Superior temporal gyrus (tissue), 1 donor: ENCODE data around the gene CCDC127.
A peak's percentile ranks its signal among the peaks of the same experiment; 100 is the strongest.

ENCODE experiments used
- DNase-seq: peaks from one replicate; pipeline ENCODE4 v3.0.0-alpha.2; 2016; ENCODE audit errors: extremely low spot score

Gene CCDC127

DNA sequence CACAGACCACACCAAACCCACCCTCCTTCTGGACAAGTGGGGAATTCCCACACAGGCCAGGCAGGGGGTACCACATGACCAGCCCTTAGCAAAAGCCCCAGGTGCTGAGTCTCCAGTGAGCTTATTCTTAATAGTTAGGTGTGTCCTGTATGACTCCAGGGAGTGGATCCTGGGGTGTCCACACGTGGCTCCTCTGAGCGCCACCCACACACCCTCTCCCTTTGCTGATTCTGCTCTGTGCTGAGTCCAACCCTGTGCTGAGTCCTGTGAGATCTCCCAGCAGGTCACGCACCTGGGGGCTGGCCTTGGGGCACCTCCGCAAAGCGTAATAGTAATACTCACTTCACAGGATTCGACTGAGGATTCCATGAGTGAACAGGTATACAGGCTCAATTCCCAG is 14.0 kb downstream of the CCDC127 start:
- DNase-seq = no peak

GRCh38 chr5:203246-203930 is 14.6 kb downstream of the CCDC127 start:
- no peak for DNase-seq

DNA sequence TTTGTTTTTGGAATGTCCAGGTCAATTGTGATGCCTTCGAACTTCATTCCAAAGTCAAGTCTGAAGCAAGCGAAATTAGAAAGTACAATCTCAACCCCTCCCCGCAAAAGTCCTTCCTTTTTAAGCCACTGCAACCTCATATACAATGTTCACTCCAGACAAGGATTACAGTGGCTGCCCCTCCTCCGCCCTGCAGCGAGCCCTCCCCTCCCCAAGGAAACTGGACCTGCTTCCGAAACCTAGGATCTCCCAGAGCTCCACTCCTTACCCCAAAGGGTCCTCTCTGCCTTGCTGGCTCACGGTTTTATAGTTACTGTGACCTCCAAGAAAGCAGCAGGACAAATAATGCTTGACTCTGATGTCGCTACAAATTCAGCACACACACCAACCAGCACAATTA is 16.3 kb downstream of the CCDC127 start:
- no peak for DNase-seq

GRCh38 chr5:200985-201384 is 17.0 kb downstream of the CCDC127 start:
- no peak for DNase-seq

DNA sequence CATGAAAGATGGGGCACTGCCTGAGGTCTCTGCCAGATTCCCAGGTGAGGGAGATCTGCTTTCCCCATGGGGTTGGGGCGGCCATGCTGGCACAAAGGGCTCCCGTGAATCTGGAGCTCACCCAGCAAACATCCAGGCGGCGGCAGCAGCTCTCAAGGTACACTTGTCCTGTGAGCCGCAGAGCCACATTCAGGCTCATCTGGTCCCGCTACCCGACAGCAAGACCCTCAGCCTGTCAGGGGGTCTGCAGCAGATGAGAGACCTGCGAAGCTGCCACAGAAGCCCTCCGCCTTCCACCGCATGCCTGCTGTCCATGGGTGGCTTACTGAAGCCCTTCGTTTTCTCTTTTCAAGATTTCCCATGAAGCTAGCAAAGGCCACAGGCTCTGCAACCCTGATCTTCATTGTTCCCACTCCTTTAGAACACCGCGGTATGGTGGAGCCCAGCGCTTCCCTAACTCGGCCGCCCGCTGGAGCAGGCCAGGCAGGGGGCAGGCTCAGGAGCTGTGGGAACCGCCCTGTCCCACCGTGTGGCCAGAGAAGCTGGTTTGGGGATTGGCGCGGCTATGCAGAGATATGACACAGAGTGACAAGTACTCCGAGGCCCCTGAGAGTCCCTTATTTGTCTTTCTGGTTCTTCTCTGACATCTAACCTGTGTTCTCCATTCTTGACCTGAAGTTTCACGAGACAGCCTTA is 17.9 kb downstream of the CCDC127 start:
- DNase-seq = no peak

GRCh38 chr5:199197-199949 is 18.6 kb downstream of the CCDC127 start:
- DNase-seq = no peak

- no peak for DNase-seq
Observed at GRCh38 chr5:198516-199196, 19.3 kb downstream of the CCDC127 start.

- DNase-seq = no peak
Observed at GRCh38 chr5:197892-198489, 20.0 kb downstream of the CCDC127 start.

DNA sequence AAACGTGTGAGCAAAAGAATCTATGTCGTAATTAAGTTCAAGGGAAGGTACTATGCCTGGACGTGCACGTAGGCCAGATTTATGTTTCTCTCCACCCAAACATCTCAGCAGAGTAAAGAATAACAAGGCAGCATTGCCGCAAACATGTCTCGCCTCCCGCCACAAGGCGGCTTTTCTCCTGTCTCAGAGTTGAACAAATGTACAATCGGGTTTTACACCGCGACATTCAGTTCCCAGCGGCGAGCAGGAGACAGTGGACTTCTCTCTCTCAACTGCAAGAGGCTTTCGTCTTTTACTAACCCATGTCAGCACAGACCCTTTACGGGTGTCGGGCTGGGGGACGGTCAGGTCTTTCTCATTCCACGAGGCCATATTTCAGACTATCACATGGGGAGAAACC is 20.9 kb downstream of the CCDC127 start:
- DNase-seq = peak; percentile 31

GRCh38 chr5:196350-196749 is 21.6 kb downstream of the CCDC127 start:
- no peak for DNase-seq

GRCh38 chr5:195401-196160 is 22.4 kb downstream of the CCDC127 start:
- no peak for DNase-seq

- no peak for DNase-seq
Observed at GRCh38 chr5:194603-195209, 23.2 kb downstream of the CCDC127 start.

DNA sequence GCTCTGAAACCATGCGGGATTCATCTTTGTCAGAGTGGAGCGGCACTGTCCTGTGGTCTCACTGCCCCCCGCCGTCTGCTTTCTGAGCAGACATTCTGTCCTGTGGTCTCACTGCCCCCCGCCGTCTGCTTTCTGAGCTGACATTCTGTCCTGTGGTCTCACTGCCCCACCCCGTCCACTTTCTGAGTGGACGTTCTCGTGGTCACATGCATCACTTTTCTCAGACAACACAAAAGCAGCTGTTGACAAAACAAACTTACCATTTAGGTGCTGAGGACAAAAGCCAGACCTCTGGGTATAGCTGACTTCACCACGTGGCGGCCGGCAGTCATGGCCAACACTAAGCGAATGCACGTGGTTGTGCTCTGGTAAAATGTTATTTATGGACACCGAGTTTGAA is 23.9 kb downstream of the CCDC127 start:
- no peak for DNase-seq

- no peak for DNase-seq
Observed at GRCh38 chr5:192970-193831, 24.8 kb downstream of the CCDC127 start.

- DNase-seq = no peak
Observed at GRCh38 chr5:192691-192969, 25.3 kb downstream of the CCDC127 start.

DNA sequence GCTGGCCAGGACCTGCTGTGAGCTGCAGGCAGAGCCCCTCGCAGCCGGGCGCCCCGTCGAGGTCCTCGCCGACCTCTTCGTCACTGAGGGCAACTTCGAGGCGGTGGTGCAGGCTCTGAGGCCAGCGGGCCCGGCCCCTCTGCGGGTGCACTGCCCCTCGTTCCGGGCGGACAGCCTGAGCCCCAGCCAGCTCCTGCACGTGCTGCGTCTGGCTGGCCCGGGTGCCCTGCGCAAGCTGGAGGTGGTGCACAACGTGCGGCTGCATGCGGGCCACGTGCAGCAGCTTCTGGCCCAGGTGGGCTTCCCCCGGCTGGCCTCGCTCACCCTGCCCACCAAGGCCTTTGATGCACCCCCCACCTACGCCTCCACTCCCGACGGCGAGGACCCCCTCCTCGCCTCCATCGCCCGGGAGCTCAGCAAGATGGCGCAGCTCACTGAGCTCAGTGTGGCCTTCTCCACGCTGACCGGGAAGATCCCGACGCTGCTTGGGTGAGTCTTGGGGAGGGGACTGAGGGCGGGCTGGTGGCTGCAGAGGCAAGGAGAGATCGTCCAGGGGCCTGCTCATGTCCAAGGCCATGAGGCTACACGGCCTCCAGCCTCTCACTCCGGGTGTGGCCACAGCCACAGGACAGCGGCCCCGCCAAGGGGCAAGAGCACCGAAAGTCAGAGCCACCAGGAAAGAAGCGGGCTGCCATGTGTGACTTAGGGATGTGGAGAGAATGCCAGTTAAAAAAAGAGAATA is 25.8 kb downstream of the CCDC127 start:
- DNase-seq = no peak

- peak; percentile 16 for DNase-seq
Observed at GRCh38 chr5:191036-191948, 26.7 kb downstream of the CCDC127 start, which contains the start of gene LRRC14B. Gene LRRC14B, plus strand, starts transcription at chr5:191495. Its CDS starts 44 bp downstream, at chr5:191539.
